Effector memory CD8-positive, alpha-beta T cell (primary cell): ENCODE data around the gene GRIN2A.

Source experiments
- ATAC-seq: fragments of 150-1000 bp; cut with Tn5 transposase; replicated peaks from 2 replicates; pipeline ENCODE4 v1.10.0; 2021; ENCODE audit warnings: mild to moderate bottlenecking, moderate library complexity
- DNase-seq, 3 experiments: peaks; one replicate each; pipeline ENCODE4 v3.0.0; 2021
- H3K27ac Mint-ChIP-seq, 2 donors: one replicate each; pipeline ENCODE4 v1.8.0; 2022; ENCODE audit warnings: mild to moderate bottlenecking in 2 of 2, mixed read lengths in 2 of 2, moderate library complexity in 2 of 2
- H3K27me3 Mint-ChIP-seq, 2 donors: one replicate each; pipeline ENCODE4 v1.8.0; 2022; ENCODE audit warnings: mixed read lengths in 2 of 2
- H3K36me3 Mint-ChIP-seq: one replicate; pipeline ENCODE4 v1.8.0; 2022; ENCODE audit warnings: mild to moderate bottlenecking, moderate library complexity, mixed read lengths; ENCODE audit not compliant: insufficient read depth
- H3K4me1 Mint-ChIP-seq, 2 donors: one replicate each; pipeline ENCODE4 v1.8.0; 2022; ENCODE audit warnings: low read depth in 2 of 2, mixed read lengths in 2 of 2
- H3K4me3 Mint-ChIP-seq, 2 donors: one replicate each; pipeline ENCODE4 v1.8.0; 2022; ENCODE audit warnings: mild to moderate bottlenecking in 2 of 2, mixed read lengths in 2 of 2, moderate library complexity in 2 of 2
- H3K9me3 Mint-ChIP-seq, 2 donors: one replicate each; pipeline ENCODE4 v1.8.0; 2022; ENCODE audit warnings: mixed read lengths in 2 of 2

The GRIN2A gene

DNA sequence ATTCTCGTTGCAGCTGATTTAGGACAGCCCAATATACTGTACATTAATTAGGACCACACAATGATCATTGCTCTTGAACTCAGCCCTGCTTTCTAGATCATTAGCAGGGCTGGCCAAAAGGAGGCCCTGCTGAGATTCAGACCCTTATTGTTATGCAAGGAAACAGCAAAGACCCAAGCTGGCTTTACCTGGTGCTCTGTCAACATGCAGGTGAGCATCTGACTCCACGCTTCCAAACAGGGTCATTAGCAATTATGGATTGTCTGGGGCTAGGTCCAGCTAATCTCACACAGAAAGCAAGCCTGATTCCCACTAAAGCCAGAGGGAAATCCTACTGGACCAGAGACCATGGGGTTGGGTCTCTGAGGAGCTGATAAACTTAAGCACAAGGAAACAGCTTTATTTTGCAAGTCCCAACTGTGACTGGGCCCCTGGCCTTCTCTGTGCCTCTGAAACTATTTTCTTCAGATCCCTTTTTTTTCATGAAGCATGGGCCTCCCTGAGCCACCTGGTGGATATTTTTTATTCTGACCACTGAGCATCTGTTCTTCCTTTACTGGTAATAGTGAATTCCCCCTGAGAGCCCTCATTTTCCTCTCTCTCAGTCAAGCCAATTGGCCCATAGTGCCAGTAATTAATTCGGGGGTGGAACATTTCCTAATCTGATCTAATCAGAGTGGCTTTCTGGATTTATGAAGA is 236.1 kb downstream of the GRIN2A start:
- H3K4me1 Mint-ChIP-seq, result no peaks in the 10 kb centered on the region
- ATAC-seq, result no peak
- no peak overlapping the region for H3K27ac Mint-ChIP-seq

DNA sequence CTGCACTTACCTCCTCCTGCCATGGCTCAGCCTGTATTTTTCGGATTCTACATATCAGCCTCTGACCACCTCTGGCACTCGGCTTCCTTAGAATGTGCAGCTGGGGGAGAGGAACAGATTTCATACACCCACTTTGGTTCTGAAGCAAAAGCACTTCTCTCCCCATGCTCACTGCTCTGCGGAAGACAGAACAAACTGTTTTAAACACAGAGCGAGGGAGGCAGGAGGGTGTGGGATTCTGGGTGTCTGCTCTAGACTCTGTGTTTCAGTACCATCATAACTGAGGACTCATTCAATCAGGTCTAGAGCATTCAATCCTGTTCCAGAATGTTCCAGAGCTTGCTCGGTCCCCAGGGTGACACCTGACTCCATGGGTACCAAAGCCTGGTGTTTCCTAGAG is 239.1 kb downstream of the GRIN2A start:
- DNase-seq (no peak), ATAC-seq (no peak)
- Mint-ChIP-seq H3K36me3 (no peaks in the 10 kb centered on the region), H3K27ac (no peak overlapping the region), H3K9me3 (peaks cover 0 to 2% of the 10 kb centered on the region in 2 donors), H3K4me3 (no peak overlapping the region), H3K4me1 (no peaks in the 10 kb centered on the region), H3K27me3 (no peaks in the 10 kb centered on the region)

More for the DNA sequence above, 236.1 kb downstream of the GRIN2A start:
- Mint-ChIP-seq H3K9me3 (peaks cover 7 to 11% of the 10 kb centered on the region in 2 donors), H3K4me3 (no peak overlapping the region), H3K36me3 (no peaks in the 10 kb centered on the region), H3K27me3 (peaks cover 0 to 5% of the 10 kb centered on the region in 2 donors)
- no peak for DNase-seq

DNA sequence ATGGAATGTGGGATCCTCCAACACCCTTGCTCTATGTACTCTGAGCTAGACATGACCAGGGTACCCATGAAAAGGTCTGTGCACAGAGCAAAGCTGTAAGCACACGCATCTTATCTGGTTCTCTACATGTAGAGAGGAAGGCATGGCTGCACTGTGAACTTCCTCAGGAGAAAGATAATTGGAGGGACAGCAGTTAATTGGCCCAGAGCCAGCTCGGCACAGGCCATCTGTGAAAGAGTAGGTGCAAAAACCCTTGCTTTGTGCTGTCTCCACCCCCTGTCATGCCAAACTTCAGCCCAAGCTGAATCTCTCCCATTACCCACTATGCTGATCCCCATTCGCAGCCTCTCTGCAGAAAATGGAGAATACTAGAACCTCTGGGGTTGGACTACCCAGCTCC is 241.0 kb downstream of the GRIN2A start:
- ATAC-seq, result no peak
- H3K27ac Mint-ChIP-seq, result no peak overlapping the region
- H3K9me3 Mint-ChIP-seq, result peaks cover 0 to 3% of the 10 kb centered on the region in 2 donors
- no peak for DNase-seq
- no peak overlapping the region for H3K4me3 Mint-ChIP-seq
- H3K36me3 Mint-ChIP-seq, result no peaks in the 10 kb centered on the region
- no peaks in the 10 kb centered on the region for H3K27me3 Mint-ChIP-seq
- no peaks in the 10 kb centered on the region for H3K4me1 Mint-ChIP-seq

DNA sequence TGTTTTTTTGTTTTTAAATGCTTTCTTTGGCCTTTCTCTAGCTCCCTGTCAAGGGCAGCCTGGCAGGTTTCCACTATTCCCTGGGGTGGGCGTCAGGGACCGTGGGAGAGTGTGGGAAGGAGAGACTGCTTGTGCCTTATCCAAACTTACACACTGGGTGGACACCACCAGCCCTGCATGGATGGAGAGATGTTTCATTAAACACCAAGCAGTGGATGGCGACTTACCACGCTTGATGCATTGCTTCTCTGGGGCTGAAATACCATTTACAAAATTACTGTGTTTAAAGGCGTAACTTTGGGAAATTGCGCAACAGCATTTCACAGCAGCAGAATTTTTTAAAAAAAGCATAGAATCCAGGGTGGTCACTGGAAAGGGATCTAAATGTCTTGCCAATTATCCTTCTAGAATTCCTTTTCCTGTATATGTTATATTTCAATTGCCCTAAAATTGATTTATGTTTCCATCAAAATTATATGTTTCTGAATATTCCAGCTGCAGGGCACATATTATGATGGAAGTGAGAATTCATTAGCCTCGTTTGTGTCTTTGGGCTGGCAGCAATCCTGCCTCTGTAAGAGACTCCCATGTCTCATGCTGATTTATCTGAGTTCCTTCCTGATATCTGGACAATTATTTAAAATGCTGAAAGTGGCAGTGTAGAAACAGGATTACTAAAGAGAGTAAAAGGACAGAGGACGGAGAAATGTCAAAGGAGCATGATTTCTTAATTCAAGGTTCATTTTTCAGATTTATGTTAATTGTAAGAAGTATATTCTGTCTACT is 247.3 kb downstream of the GRIN2A start:
- Mint-ChIP-seq H3K4me1 (no peaks in the 10 kb centered on the region), H3K9me3 (peaks cover 0 to 3% of the 10 kb centered on the region in 2 donors), H3K27ac (no peak overlapping the region), H3K4me3 (no peak overlapping the region), H3K36me3 (no peaks in the 10 kb centered on the region), H3K27me3 (no peaks in the 10 kb centered on the region)
- no peak for ATAC-seq
- DNase-seq, result no peak

DNA sequence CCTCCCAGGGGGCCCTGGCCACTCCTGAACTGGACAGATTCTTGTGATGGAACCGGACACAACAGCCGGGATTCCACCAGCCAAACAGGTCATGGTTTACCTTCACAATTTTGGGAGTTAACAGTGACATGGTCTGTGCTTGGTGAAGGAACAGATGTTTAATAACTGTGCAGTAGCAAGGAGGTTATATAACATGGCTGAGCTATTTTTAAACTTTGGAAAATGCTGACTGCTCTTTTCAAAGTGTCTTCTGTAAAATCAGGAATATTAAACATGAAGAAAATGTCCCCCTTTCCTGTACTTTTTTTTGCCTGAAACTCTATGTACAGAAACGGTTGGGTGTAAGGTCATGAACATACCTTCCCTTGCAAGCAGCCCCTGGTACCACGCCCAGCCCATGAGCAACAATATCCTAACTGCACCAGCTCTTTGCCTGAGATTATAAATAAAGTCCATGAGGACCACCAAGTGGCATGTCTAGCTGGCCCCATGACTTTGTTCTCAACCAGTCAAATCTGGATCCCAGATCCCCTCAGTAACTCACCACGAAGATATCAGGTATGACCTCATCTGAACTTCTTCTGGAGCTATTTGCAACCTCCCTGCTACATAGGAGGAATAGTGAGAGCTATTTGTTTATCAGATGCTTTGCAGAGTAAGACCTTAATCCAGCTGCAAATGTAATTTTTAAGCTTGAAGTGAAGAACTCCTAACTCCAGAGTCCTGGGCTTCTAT is 249.1 kb downstream of the GRIN2A start:
- Mint-ChIP-seq H3K27me3 (peaks cover 0 to 7% of the 10 kb centered on the region in 2 donors), H3K9me3 (peaks cover 0 to 3% of the 10 kb centered on the region in 2 donors), H3K4me3 (no peak overlapping the region), H3K4me1 (no peaks in the 10 kb centered on the region), H3K36me3 (no peaks in the 10 kb centered on the region), H3K27ac (no peak overlapping the region)
- ATAC-seq, result no peak
- DNase-seq, result no peak

DNA sequence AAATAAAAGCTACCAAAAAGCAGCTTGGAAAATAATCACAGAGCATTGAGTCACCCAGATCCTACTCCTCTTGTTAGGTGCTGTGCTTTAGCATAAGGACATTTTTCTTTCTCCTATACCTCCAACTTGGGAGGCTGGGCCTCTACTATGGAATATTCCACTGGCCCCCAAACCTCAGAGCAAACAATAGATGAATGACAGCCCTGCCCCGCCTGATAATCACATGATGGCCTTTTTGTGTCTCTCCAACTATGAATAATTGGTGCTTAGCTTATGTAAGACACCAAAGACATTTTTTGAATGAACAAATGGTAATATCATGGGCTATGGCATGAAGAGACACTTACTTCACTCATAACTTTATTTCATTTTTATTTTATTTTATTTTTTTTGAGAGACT is 250.2 kb downstream of the GRIN2A start:
- DNase-seq (no peak), ATAC-seq (no peak)
- H3K4me1 Mint-ChIP-seq, result no peaks in the 10 kb centered on the region

DNA sequence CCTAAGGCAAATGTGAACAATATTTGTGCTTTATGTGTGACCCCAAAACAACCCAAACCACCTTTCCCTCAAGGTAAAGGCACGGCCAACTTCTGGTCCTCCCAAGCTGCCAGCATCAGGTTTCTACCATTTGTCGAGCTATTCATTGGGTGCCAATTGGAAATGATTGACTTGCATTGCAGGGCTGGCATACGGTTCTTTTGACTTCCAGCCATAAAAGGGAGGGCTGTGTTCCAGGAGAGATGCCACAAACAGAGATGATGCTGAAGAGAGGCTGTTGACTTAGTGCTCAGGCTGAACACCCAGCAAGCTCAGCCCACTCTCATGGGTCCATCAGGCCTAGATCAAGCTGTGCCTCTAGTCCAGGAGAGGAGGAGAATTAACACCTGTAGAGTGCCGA is 252.4 kb downstream of the GRIN2A start:
- peaks cover 0 to 7% of the 10 kb centered on the region in 2 donors for H3K27me3 Mint-ChIP-seq
- peaks cover 0 to 2% of the 10 kb centered on the region in 2 donors for H3K9me3 Mint-ChIP-seq
- DNase-seq, result no peak
- H3K4me1 Mint-ChIP-seq, result no peaks in the 10 kb centered on the region
- no peak for ATAC-seq
- H3K4me3 Mint-ChIP-seq, result no peak overlapping the region
- H3K36me3 Mint-ChIP-seq, result no peaks in the 10 kb centered on the region
- no peak overlapping the region for H3K27ac Mint-ChIP-seq

More for the DNA sequence above, 250.2 kb downstream of the GRIN2A start:
- H3K27ac Mint-ChIP-seq, result no peak overlapping the region
- no peaks in the 10 kb centered on the region for H3K36me3 Mint-ChIP-seq
- H3K4me3 Mint-ChIP-seq, result no peak overlapping the region
- H3K27me3 Mint-ChIP-seq, result peaks cover 0 to 7% of the 10 kb centered on the region in 2 donors
- H3K9me3 Mint-ChIP-seq, result peaks cover 0 to 2% of the 10 kb centered on the region in 2 donors

DNA sequence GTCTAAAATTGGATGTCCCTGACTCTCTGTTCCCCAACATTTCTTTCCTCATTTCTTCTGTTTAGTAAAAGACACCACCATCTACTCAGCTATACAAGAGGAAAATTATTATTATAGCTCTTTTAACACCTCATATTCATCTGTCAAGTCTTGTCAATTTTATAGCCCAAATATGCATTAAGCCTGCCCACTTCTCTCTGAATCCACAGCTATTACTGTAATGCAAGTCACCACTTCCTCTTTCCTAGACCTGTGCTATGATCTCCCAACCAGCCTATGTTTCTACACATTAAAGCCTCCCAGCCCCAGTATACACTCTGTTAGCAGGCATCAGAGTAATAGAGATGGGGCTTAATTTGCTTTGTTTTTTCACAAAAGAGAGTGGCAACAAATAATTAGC is 252.9 kb downstream of the GRIN2A start:
- no peak for ATAC-seq
- no peak overlapping the region for H3K4me3 Mint-ChIP-seq
- no peaks in the 10 kb centered on the region for H3K4me1 Mint-ChIP-seq
- DNase-seq, result no peak
- H3K9me3 Mint-ChIP-seq, result peaks cover 0 to 2% of the 10 kb centered on the region in 2 donors
- H3K27me3 Mint-ChIP-seq, result peaks cover 0 to 7% of the 10 kb centered on the region in 2 donors
- H3K27ac Mint-ChIP-seq, result no peak overlapping the region
- no peaks in the 10 kb centered on the region for H3K36me3 Mint-ChIP-seq

DNA sequence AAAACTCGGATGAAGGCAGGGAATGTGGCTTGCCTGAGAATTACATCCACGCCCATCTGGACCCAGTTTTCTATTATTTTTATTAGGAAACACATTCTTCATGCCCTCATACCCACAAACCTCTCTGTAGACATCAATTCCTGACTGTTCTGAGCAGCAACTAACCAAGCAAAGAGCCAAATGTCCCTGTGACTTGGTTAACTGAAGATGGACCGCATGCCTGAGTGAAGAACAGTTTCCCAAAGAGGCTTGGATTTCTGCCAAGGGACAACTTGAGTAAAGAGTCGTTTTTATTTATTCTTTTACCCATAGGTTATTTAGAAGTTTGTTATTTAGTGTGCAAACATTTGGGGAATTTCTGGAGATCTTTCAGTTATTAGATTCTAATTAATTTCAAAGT is 259.8 kb downstream of the GRIN2A start:
- no peaks in the 10 kb centered on the region for H3K36me3 Mint-ChIP-seq
- H3K27me3 Mint-ChIP-seq, result no peaks in the 10 kb centered on the region
- no peaks in the 10 kb centered on the region for H3K9me3 Mint-ChIP-seq
- H3K4me1 Mint-ChIP-seq, result no peaks in the 10 kb centered on the region
- no peak for DNase-seq
- H3K27ac Mint-ChIP-seq, result no peak overlapping the region
- no peak overlapping the region for H3K4me3 Mint-ChIP-seq
- no peak for ATAC-seq

DNA sequence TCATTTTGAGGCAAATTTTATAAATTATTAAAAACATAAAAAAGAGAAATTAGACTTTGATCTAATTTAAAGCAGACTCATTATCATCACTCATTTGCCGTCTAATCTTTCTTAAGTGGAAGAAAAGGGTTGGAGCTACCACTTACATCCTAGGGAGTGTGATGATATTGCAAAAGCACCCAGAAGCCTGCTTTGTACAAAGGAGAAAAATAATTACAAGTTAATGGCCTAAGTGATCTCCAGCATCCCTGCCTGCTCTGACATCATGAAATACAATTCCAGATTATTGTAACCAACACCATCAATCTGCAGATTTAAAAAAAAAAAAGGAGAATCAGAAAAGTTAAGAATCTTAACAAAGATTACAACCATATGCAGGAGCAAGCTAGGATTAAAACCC is 260.2 kb downstream of the GRIN2A start:
- DNase-seq, result no peak
- ATAC-seq, result no peak
- Mint-ChIP-seq H3K27ac (no peak overlapping the region), H3K27me3 (no peaks in the 10 kb centered on the region), H3K4me1 (no peaks in the 10 kb centered on the region), H3K9me3 (no peaks in the 10 kb centered on the region), H3K4me3 (no peak overlapping the region), H3K36me3 (no peaks in the 10 kb centered on the region)

DNA sequence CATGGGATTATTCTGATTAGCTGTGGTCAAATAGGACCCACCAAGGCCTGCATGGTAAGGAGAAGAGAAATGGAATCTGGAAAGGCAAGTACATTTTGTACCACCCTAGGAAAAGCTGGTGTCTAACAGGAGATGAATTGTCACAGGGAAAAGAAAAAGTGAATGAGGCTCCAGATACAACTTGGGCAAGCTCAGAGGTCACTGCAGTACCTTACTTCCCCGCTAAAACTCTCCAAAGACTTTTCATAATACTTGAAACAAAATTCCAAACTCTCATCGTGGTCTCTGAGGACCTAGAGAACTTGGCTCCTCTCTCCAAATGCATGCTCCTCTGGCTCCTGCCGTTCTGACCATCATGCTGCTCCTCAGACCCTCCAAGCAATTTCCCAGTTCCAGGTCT is 262.8 kb downstream of the GRIN2A start:
- no peaks in the 10 kb centered on the region for H3K4me1 Mint-ChIP-seq
- no peaks in the 10 kb centered on the region for H3K36me3 Mint-ChIP-seq
- no peak overlapping the region for H3K4me3 Mint-ChIP-seq
- ATAC-seq, result no peak
- no peak for DNase-seq
- no peak overlapping the region for H3K27ac Mint-ChIP-seq
- H3K27me3 Mint-ChIP-seq, result no peaks in the 10 kb centered on the region
- H3K9me3 Mint-ChIP-seq, result no peaks in the 10 kb centered on the region

DNA sequence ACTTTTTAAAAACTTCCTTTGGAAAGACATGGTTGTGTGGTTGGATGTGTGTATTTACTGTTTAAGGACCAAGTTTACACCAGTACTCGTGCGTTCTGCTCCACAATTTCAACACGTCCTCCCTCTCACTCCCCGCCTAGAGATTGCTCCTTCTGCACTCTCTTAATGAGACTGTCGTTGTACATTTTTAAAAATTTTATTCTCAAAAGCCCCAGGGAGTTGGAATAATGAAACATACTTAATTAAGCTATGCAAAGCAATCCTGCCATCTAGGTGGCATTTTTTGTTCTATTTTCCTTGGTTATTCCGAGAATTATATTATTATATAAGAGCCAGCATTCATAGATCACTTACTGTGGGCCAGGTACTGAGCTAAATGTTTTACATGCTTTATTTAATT is 264.5 kb downstream of the GRIN2A start:
- Mint-ChIP-seq H3K27me3 (no peaks in the 10 kb centered on the region), H3K36me3 (no peaks in the 10 kb centered on the region), H3K9me3 (no peaks in the 10 kb centered on the region), H3K4me1 (no peaks in the 10 kb centered on the region), H3K4me3 (no peak overlapping the region), H3K27ac (no peak overlapping the region)
- no peak for ATAC-seq
- no peak for DNase-seq

DNA sequence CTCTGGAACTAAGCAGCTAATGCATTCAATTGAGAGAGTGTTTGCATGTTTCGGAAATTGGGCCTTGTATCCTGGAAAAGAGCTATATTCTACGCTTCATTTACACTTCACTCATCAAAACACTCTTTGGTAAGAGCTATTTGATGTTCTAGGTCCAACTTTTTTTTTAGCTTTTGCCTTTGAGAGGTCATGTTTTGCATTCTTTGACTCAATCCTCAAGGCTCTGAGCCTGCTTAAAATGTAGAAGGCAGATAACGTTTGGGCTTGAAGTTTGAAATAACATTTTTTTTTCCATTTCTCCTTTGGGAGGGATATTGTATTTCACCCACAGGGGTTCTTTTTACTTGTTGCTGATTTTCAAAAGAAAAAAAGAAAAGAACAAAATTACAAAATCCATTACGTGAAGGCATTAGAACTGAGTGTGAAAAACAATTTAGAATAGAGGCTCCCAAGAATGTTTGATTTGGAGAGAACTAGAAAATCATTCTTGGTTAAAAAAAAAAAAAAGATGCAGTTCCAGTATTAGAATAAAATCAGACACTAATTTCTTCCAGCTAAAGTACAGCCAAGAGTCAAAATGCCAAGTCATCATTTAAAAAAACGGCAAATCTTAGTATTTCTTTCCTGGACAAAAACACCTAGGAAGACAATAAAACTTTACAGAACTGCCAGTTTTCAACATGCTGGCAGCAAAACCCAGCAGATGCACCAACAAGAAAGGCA is 268.5 kb downstream of the GRIN2A start:
- no peak overlapping the region for H3K27ac Mint-ChIP-seq
- no peaks in the 10 kb centered on the region for H3K36me3 Mint-ChIP-seq
- DNase-seq (no peak), ATAC-seq (no peak)
- H3K4me3 Mint-ChIP-seq, result no peak overlapping the region
- H3K4me1 Mint-ChIP-seq, result no peaks in the 10 kb centered on the region
- H3K27me3 Mint-ChIP-seq, result no peaks in the 10 kb centered on the region
- H3K9me3 Mint-ChIP-seq, result peaks cover 7 to 9% of the 10 kb centered on the region in 2 donors
